H1 (cell line): ENCODE measurements around the gene PIK3C2G. TPM values are rescaled to one million over a fixed set of nuclear protein-coding genes. Genes with fewer than 3 reads are reported as not detected.

ENCODE experiments used
- CTCF ChIA-PET: fragments of 300-600 bp; sonication (Branson Sonifier 250); formaldehyde crosslinking; loops from one replicate; lab custom pipeline; 2021; ENCODE audit not compliant: partially characterized antibody; lab: Charles Lee
- POLR2A ChIA-PET: fragments of 300-600 bp; sonication (Branson Sonifier 250); formaldehyde crosslinking; loops from one replicate; lab custom pipeline; 2021; ENCODE audit warnings: inconsistent platforms; ENCODE audit not compliant: partially characterized antibody; lab: Charles Lee
- DNase-seq, 2 experiments: peaks; one replicate each; pipeline versions ENCODE4 v3.0.0 to v3.0.0-alpha.2; 2010 to 2022; ENCODE audit warnings: low spot score in 2 of 2, low read depth in 1 of 2, mixed read lengths in 1 of 2
- FAIRE-seq: peaks from 2 replicates; lab custom pipeline; 2011; peaks lifted over from hg19 to GRCh38; lab: Jason Lieb, UNC
- H2AFZ ChIP-seq: 2 replicates; pipeline ENCODE4 v1.8.1; 2012; ENCODE audit warnings: low read length, inconsistent platforms
- H2AK5ac ChIP-seq: 2 replicates; pipeline ENCODE4 v1.6.1; 2013; ENCODE audit warnings: low read depth, low read length
- H2BK120ac ChIP-seq: replicated peaks from 2 replicates; pipeline ENCODE3; 2013; ENCODE audit warnings: low read depth, low read length, inconsistent platforms
- H2BK12ac ChIP-seq: 2 replicates; pipeline ENCODE4 v1.6.1; 2013; ENCODE audit warnings: low read depth, low read length
- H2BK15ac ChIP-seq: 2 replicates; pipeline ENCODE4 v1.6.1; 2013; ENCODE audit warnings: low read length
- H2BK20ac ChIP-seq: 2 replicates; pipeline ENCODE4 v1.6.1; 2013; ENCODE audit warnings: low read length
- H2BK5ac ChIP-seq: 2 replicates; pipeline ENCODE4 v1.6.1; 2013; ENCODE audit warnings: low read depth, low read length
- H3K14ac ChIP-seq: 2 replicates; pipeline ENCODE4 v1.6.1; 2013; ENCODE audit warnings: inconsistent platforms; ENCODE audit not compliant: insufficient read length
- H3K18ac ChIP-seq: 2 replicates; pipeline ENCODE4 v1.6.1; 2013; ENCODE audit warnings: low read length; ENCODE audit errors: extremely low read depth
- H3K23ac ChIP-seq: 2 replicates; pipeline ENCODE4 v1.6.1; 2013; ENCODE audit warnings: inconsistent platforms; ENCODE audit not compliant: insufficient read length
- H3K23me2 ChIP-seq: 2 replicates; pipeline ENCODE4 v1.6.1; 2013; ENCODE audit warnings: low read depth, low read length
- H3K27ac ChIP-seq: 2 replicates; pipeline ENCODE4 v1.6.1; 2011; ENCODE audit warnings: low read depth, low read length, inconsistent platforms
- H3K27me3 ChIP-seq, 4 experiments: replicated peaks in 1 of 4; 1 replicate in 1 of 4; 2 replicates in 3 of 4; pipeline versions ENCODE4 v1.6.1 to v1.8.1; 2011 to 2013; ENCODE audit warnings: low read length in 3 of 4, mild to moderate bottlenecking in 3 of 4, inconsistent platforms in 2 of 4, mixed read lengths in 2 of 4, moderate library complexity in 1 of 4; ENCODE audit not compliant: control insufficient read depth in 3 of 4, insufficient read depth in 3 of 4; ENCODE audit errors: extremely low read depth in 1 of 4
- H3K36me3 ChIP-seq, 4 experiments: 2 replicates each; pipeline versions ENCODE4 v1.6.1 to v1.8.1; 2011 to 2013; ENCODE audit warnings: mild to moderate bottlenecking in 4 of 4, low read length in 3 of 4, moderate library complexity in 2 of 4, control low read depth in 1 of 4, inconsistent platforms in 1 of 4; ENCODE audit not compliant: insufficient read depth in 4 of 4, control insufficient read depth in 2 of 4
- H3K4ac ChIP-seq: replicated peaks from 2 replicates; pipeline ENCODE3; 2013; ENCODE audit warnings: low read length, low read depth, mixed read lengths, inconsistent platforms; ENCODE audit not compliant: insufficient read length
- H3K4me1 ChIP-seq, 4 experiments: replicated peaks in 1 of 4; 1 replicate in 1 of 4; 2 replicates in 3 of 4; pipeline versions ENCODE4 v1.6.1 to v1.8.1; 2011 to 2013; ENCODE audit warnings: low read length in 3 of 4, inconsistent platforms in 2 of 4, mixed read lengths in 1 of 4; ENCODE audit not compliant: insufficient read depth in 4 of 4, control insufficient read depth in 3 of 4
- H3K4me2 ChIP-seq, 2 experiments: 2 replicates each; pipeline versions ENCODE4 v1.6.1 to v1.8.1; 2011 to 2013; ENCODE audit warnings: low read depth in 2 of 2, low read length in 2 of 2, control low read depth in 1 of 2, inconsistent platforms in 1 of 2, mild to moderate bottlenecking in 1 of 2; ENCODE audit not compliant: insufficient read depth in 1 of 2
- H3K4me3 ChIP-seq, 4 experiments: fragments of 200-600, 300-600 bp in 1 of 4; sonication (generic), shearing (Covaris generic), sonication (Bioruptor Twin) in 1 of 4; 2 replicates each; pipeline versions ENCODE4 v1.5.1 to v1.8.1; 2011 to 2016; ENCODE audit warnings: low read length in 4 of 4, low read depth in 3 of 4, control low read depth in 2 of 4, inconsistent platforms in 2 of 4, mild to moderate bottlenecking in 2 of 4, mixed read lengths in 1 of 4, moderate library complexity in 1 of 4; ENCODE audit not compliant: insufficient read depth in 2 of 4; ENCODE audit errors: extremely low read depth in 1 of 4
- H3K56ac ChIP-seq: replicated peaks from 2 replicates; pipeline ENCODE3; 2013; ENCODE audit warnings: low read depth, mild to moderate bottlenecking, mixed read lengths, low read length, inconsistent platforms; ENCODE audit not compliant: insufficient read length
- H3K79me1 ChIP-seq: 2 replicates; pipeline ENCODE4 v1.6.1; 2013; ENCODE audit warnings: low read depth, low read length, control low read depth
- H3K79me2 ChIP-seq, 2 experiments: 2 replicates each; pipeline versions ENCODE4 v1.6.1 to v1.8.1; 2012 to 2013; ENCODE audit warnings: low read length in 2 of 2, mild to moderate bottlenecking in 2 of 2, inconsistent platforms in 1 of 2; ENCODE audit not compliant: insufficient read depth in 2 of 2, control insufficient read depth in 1 of 2
- H3K9ac ChIP-seq, 4 experiments: replicated peaks in 1 of 4; 1 replicate in 1 of 4; 2 replicates in 3 of 4; pipeline versions ENCODE4 v1.6.1 to v1.8.1; 2011 to 2013; ENCODE audit warnings: low read depth in 3 of 4, low read length in 3 of 4, control low read depth in 2 of 4, mild to moderate bottlenecking in 2 of 4, moderate library complexity in 2 of 4, inconsistent platforms in 1 of 4; ENCODE audit errors: extremely low read depth in 1 of 4
- H3K9me3 ChIP-seq, 2 experiments: 2 replicates each; pipeline versions ENCODE4 v1.6.1 to v1.8.1; 2012 to 2013; ENCODE audit warnings: mild to moderate bottlenecking in 2 of 2, moderate library complexity in 2 of 2, control low read depth in 1 of 2, inconsistent platforms in 1 of 2, low read depth in 1 of 2, low read length in 1 of 2, mixed read lengths in 1 of 2; ENCODE audit not compliant: insufficient read depth in 2 of 2
- H4K20me1 ChIP-seq, 2 experiments: replicated peaks in 1 of 2; 2 replicates each; pipeline versions ENCODE3 to v1.8.1; 2011 to 2013; ENCODE audit warnings: inconsistent platforms in 2 of 2, low read length in 2 of 2, mild to moderate bottlenecking in 1 of 2; ENCODE audit not compliant: insufficient read depth in 2 of 2, control insufficient read depth in 1 of 2
- H4K5ac ChIP-seq: 2 replicates; pipeline ENCODE4 v1.6.1; 2013; ENCODE audit warnings: low read length, low read depth, mixed read lengths, inconsistent platforms; ENCODE audit not compliant: insufficient read length
- H4K8ac ChIP-seq: 2 replicates; pipeline ENCODE4 v1.8.0; 2013; ENCODE audit warnings: mild to moderate bottlenecking, moderate library complexity, low read length, inconsistent platforms; ENCODE audit not compliant: insufficient read depth; ENCODE audit errors: extremely low read depth
- H4K91ac ChIP-seq: replicated peaks from 2 replicates; pipeline ENCODE3; 2013; ENCODE audit warnings: low read length, mixed read lengths, inconsistent platforms; ENCODE audit not compliant: insufficient read length
- WGBS, 2 experiments: shearing (Covaris generic) in 1 of 2; methylation state at CpG; one replicate each; pipeline versions ENCODE4 v1.1.6 to v1.1.7; 2013 to 2015; ENCODE audit warnings: low lambda C conversion rate in 2 of 2, mixed read lengths in 2 of 2, inconsistent platforms in 1 of 2, low coverage in 1 of 2, missing lambda C conversion rate in 1 of 2; ENCODE audit not compliant: insufficient replicate concordance in 2 of 2, insufficient coverage in 1 of 2, insufficient read length in 1 of 2; ENCODE audit errors: extremely low coverage in 1 of 2, missing lambda C conversion rate in 1 of 2; 5-methylcytosine and 5-hydroxymethylcytosine counted together
- polyA plus RNA-seq, 7 experiments: library from polyadenylated mRNA; depleted of rRNA in 3 of 7; stranded (reverse) in 5 of 7; unstranded in 2 of 7; fragments of >200 nt in 5 of 7; fragments of 200-250 nt in 2 of 7; gene quantifications; 1 replicate in 5 of 7; 2 replicates in 1 of 7; 4 replicates in 1 of 7; pipeline versions ENCODE4 v1.2.1 to v1.2.3, GENCODE V29; 2011 to 2013; ENCODE audit warnings: missing spikeins in 2 of 7, mixed read lengths in 2 of 7
- total RNA-seq: library from RNA; stranded (reverse); fragmentation: NEBNext Ultra II Directional; extraction: Animal tissue kit (Norgen Biotek cat#: 25700); gene quantifications from 2 replicates; pipeline ENCODE4 v1.2.1, GENCODE V29; 2021

Gene PIK3C2G
- total and polyA plus RNA-seq, 2 of the 8 experiments (the other 6 are each of a cell fraction or from before 2014, with no cell fraction given) = not detected

DNA sequence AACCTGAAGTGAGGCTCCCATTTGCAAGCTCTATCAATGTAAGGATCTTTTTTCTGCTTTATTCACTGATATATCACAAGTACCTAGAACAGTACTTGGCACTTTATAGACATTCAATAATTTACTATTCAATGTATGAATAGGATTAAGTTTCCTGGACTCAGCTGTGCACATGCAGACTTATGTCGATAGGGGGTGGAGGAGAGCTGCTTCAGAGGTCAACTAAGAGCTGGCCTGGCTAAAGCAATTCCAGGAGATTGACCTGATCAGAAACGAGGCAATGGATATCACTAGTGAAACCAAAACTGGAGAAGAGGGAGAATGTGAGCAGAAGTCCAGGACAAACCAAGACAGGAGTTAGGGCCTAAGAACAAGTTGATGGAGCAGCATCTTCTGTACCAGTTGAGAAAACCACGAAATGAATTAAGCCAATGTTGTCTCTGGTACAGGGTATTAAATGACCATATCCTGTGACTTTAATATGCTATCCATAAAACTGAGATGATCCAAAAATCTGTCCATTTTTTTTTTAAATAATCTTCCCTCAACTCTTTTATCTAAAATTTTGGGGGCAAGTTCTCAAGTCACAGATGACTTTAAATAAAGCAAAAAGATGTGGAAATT lies 169.2 kb downstream of the PIK3C2G start:
- Histone ChIP-seq H2BK20ac (no peak overlapping the region), H2BK5ac (no peak overlapping the region), H3K23me2 (no peaks in the 10 kb centered on the region), H3K56ac (no peak overlapping the region), H3K4me1 (peaks cover 0 to 3% (median under 1%) of the 10 kb centered on the region in 4 experiments; a peak in 3 of 7 replicates), H2BK15ac (no peak overlapping the region), H4K8ac (no peak overlapping the region), H3K27me3 (no peaks in the 10 kb centered on the region), H2AFZ (no peak overlapping the region), H2AK5ac (no peak overlapping the region), H3K9ac (no peak overlapping the region), H4K20me1 (no peaks in the 10 kb centered on the region), H3K4ac (no peak overlapping the region), H3K4me2 (no peak overlapping the region), H3K18ac (no peak overlapping the region), H3K27ac (no peak overlapping the region), H3K14ac (no peak overlapping the region), H2BK12ac (no peak overlapping the region), H3K4me3 (no peak overlapping the region), H3K36me3 (no peaks in the 10 kb centered on the region), H4K91ac (no peak overlapping the region), H3K23ac (no peak overlapping the region), H3K79me1 (no peaks in the 10 kb centered on the region), H4K5ac (no peak overlapping the region), H3K79me2 (no peaks in the 10 kb centered on the region), H2BK120ac (no peak overlapping the region), H3K9me3 (no peaks in the 10 kb centered on the region)
- FAIRE-seq (peak; percentile 94), DNase-seq (peak in 1 of 2 experiments; percentile 63)
- ChIA-PET POLR2A (no interaction called here), CTCF (interaction anchor here (0.6 to 2.0 kb wide), 26 partner anchors 11 to 756 kb away, joined by 3 to 9 read pairs (median 3); partner anchors contain the start of gene PIK3C2G)
- WGBS, 2 experiments = 50% methylated on average over 3 of the region's 3 CpGs; no CpG with 5 or more reads in 1 of the 2 experiments
